GM12878 (cell line): ENCODE results near the gene ASB10. TPM values are rescaled to one million over a fixed set of nuclear protein-coding genes. Genes with fewer than 3 reads are reported as not detected.

Experiments used
- ATAC-seq: fragments of 200-7000 bp; cut with Tn5 transposase; 3 replicates; pipeline ENCODE4 v1.9.1; 2020; ENCODE audit warnings: mild to moderate bottlenecking, moderate library complexity
- BruUV-seq: library from RNA; stranded (reverse); fragments of 400-500 nt; replicated peaks from 2 replicates; lab custom pipeline; 2021; lab: Mats Ljungman, UMichigan
- CTCF ChIA-PET: fragments of 300-600 bp; sonication (Branson Sonifier 250); formaldehyde crosslinking; extraction: SDS; loops from one replicate; lab custom pipeline; 2021; ENCODE audit warnings: inconsistent platforms; lab: Yijun Ruan, JAX
- POLR2A ChIA-PET: fragments of 350-600 bp; formaldehyde crosslinking; extraction: SDS; loops from one replicate; lab custom pipeline; 2021; ENCODE audit warnings: inconsistent platforms; lab: Charles Lee
- RAD21 ChIA-PET: fragments of 300-600 bp; sonication (Branson Sonifier 250); formaldehyde crosslinking; loops from one replicate; lab custom pipeline; 2023; ENCODE audit warnings: antibody characterized with exemption; ENCODE audit not compliant: unreplicated experiment; lab: Charles Lee
- SMC1A ChIA-PET: fragments of 300-600 bp; sonication (Branson Sonifier 250); formaldehyde crosslinking; loops from one replicate; lab custom pipeline; 2023; ENCODE audit not compliant: unreplicated experiment, uncharacterized antibody; lab: Charles Lee
- DNase-seq: peaks from one replicate; pipeline ENCODE4 v3.0.0-alpha.2; 2011; ENCODE audit warnings: low read depth, low spot score
- FAIRE-seq: peaks from 3 replicates; lab custom pipeline; 2011; peaks lifted over from hg19 to GRCh38; lab: Jason Lieb, UNC
- H2AFZ ChIP-seq: 2 replicates; pipeline ENCODE4 v1.6.0; 2011; ENCODE audit warnings: low read depth, low read length, control low read depth; ENCODE audit not compliant: control insufficient read depth
- H3K27ac ChIP-seq: 2 replicates; pipeline ENCODE4 v1.5.1; 2011; ENCODE audit warnings: control low read depth; ENCODE audit not compliant: control insufficient read depth, insufficient read depth
- H3K27me3 ChIP-seq, 2 experiments: replicated peaks in 1 of 2; 2 replicates each; pipeline versions ENCODE4 v1.6.0 to v1.6.1; 2011; ENCODE audit warnings: low read length in 1 of 2; ENCODE audit not compliant: control insufficient read depth in 2 of 2, insufficient read depth in 2 of 2
- H3K36me3 ChIP-seq, 2 experiments: 2 replicates each; pipeline ENCODE4 v1.5.1; 2011; ENCODE audit warnings: low read length in 1 of 2; ENCODE audit not compliant: control insufficient read depth in 2 of 2, insufficient read depth in 2 of 2
- H3K4me1 ChIP-seq: 2 replicates; pipeline ENCODE4 v1.6.1; 2011; ENCODE audit warnings: mild to moderate bottlenecking, low read length, moderate library complexity, mixed read lengths; ENCODE audit not compliant: control insufficient read depth, insufficient read depth
- H3K4me2 ChIP-seq: 2 replicates; pipeline ENCODE4 v1.6.0; 2011; ENCODE audit warnings: control low read depth; ENCODE audit not compliant: control insufficient read depth, insufficient read depth
- H3K4me3 ChIP-seq: fragments of 200-600 bp; sonication (generic); 2 replicates; pipeline ENCODE4 v1.5.1; 2016
- H3K79me2 ChIP-seq: 2 replicates; pipeline ENCODE4 v1.6.0; 2011; ENCODE audit warnings: low read length; ENCODE audit not compliant: control insufficient read depth, insufficient read depth
- H3K9ac ChIP-seq: 2 replicates; pipeline ENCODE4 v1.8.0; 2011; ENCODE audit warnings: low read length, control low read depth, mixed read lengths; ENCODE audit not compliant: control insufficient read depth, insufficient read depth
- H3K9me3 ChIP-seq: replicated peaks from 3 replicates; pipeline ENCODE4 v1.5.1; 2011; ENCODE audit warnings: mild to moderate bottlenecking, low read length; ENCODE audit not compliant: control insufficient read depth, insufficient read depth
- H4K20me1 ChIP-seq: 2 replicates; pipeline ENCODE4 v1.6.0; 2011; ENCODE audit not compliant: control insufficient read depth, insufficient read depth
- E4F1 ChIP-seq: fragments of 450-650 bp; IDR thresholded peaks from 2 replicates; pipeline ENCODE4 v1.6.1; 2018; ENCODE audit warnings: borderline replicate concordance, mild to moderate bottlenecking; ENCODE audit not compliant: partially characterized antibody
- SP1 ChIP-seq: IDR thresholded peaks from one replicate; pipeline ENCODE4 v1.6.1; 2011; ENCODE audit warnings: low read depth, low read length
- YBX1 ChIP-seq: fragments of 450-650 bp; IDR thresholded peaks from 2 replicates; pipeline ENCODE4 v1.6.1; 2016; ENCODE audit warnings: antibody characterized with exemption
- ZSCAN29 ChIP-seq: fragments of 450-650 bp; IDR thresholded peaks from 2 replicates; pipeline ENCODE4 v1.6.1; 2017; ENCODE audit warnings: mild to moderate bottlenecking, moderate library complexity
- WGBS: methylation state at CpG from one replicate; pipeline ENCODE4 v1.1.6; 2016; ENCODE audit warnings: low lambda C conversion rate; ENCODE audit not compliant: insufficient replicate concordance, insufficient coverage; ENCODE audit errors: missing lambda C conversion rate; 5-methylcytosine and 5-hydroxymethylcytosine counted together
- in situ Hi-C: fragments of 300-500 bp; cut with MboI; formaldehyde crosslinking; loops from 9 replicates; pipeline ENCODE4 v1.14.3; 2018; ENCODE audit warnings: mixed read lengths
- intact Hi-C: fragments of 100-400 bp; cut with micrococcal nuclease; formaldehyde crosslinking; loops from one replicate; pipeline ENCODE4 v1.14.2; 2022; ENCODE audit not compliant: unreplicated experiment
- polyA plus RNA-seq, 11 experiments: library from polyadenylated mRNA; depleted of rRNA in 4 of 11; unstranded in 6 of 11; stranded (reverse) in 5 of 11; fragments of >200 nt; fragmentation: Nextera tagmentation in 4 of 11; fragmentation: Illumina TruSeq in 1 of 11; extraction: Ambion mirVana in 4 of 11; extraction: Trizol in 1 of 11; gene quantifications; 1 replicate in 1 of 11; 2 replicates in 10 of 11; pipeline versions ENCODE4 v1.2.1 to v1.2.3, GENCODE V29; 2011 to 2016; ENCODE audit warnings: inconsistent platforms in 2 of 11, missing spikeins in 2 of 11, low read depth in 1 of 11
- total RNA-seq, 4 experiments: library from RNA; depleted of rRNA in 3 of 4; stranded (reverse); fragments of >200 nt in 3 of 4; fragmentation: Illumina TruSeq in 1 of 4; extraction: Trizol in 1 of 4; gene quantifications; 2 replicates each; pipeline versions ENCODE4 v1.2.1 to v1.2.3, GENCODE V29; 2013 to 2021
- TF ChIP-seq, protein P1 (sequence below): IDR thresholded peaks from 2 replicates; pipeline ENCODE4 v1.6.1; 2012; ENCODE audit warnings: mild to moderate bottlenecking, low read depth, low read length

The ASB10 gene
- total and polyA plus RNA-seq, 10 of the 15 experiments (the other 5 are each of a cell fraction or from before 2014, with no cell fraction given), result not detected

- POLR2A ChIA-PET, result no interaction called here
- Histone ChIP-seq H3K4me3 (no peak overlapping the region), H3K79me2 (no peaks in the 10 kb centered on the region), H3K9me3 (no peaks in the 10 kb centered on the region), H3K9ac (no peak overlapping the region), H2AFZ (no peak overlapping the region), H3K4me1 (no peaks in the 10 kb centered on the region), H3K4me2 (no peak overlapping the region), H3K27ac (no peak overlapping the region), H3K27me3 (peaks cover 1 to 2% of the 10 kb centered on the region in 2 experiments; a peak in 2 of 4 replicates), H3K36me3 (no peaks in the 10 kb centered on the region; a peak in 1 of 4 replicates), H4K20me1 (no peaks in the 10 kb centered on the region)
- intact Hi-C loops (no loop called here), in situ Hi-C loops (no loop called here)
- CTCF ChIA-PET, result interaction anchor here (2.0 kb wide), 1 partner anchor 36 kb away, joined by 7 read pairs; no protein-coding TSS in a partner anchor
- 61% methylated on average over 9 of the region's 9 CpGs for WGBS
- ATAC-seq (no peak), DNase-seq (no peak), FAIRE-seq (no peak)
- TF ChIP-seq E4F1, result no peak
- no TSS peak for BruUV-seq
- RAD21 ChIA-PET, result no interaction called here
- SMC1A ChIA-PET, result no interaction called here
Measured at GRCh38 chr7:151208253-151208862, 21.3 kb upstream of the ASB10 start.

- BruUV-seq, result no TSS peak
- Histone ChIP-seq H3K9ac (no peak overlapping the region), H3K36me3 (no peaks in the 10 kb centered on the region), H3K9me3 (no peaks in the 10 kb centered on the region), H3K4me2 (no peak overlapping the region), H3K4me3 (no peak overlapping the region), H3K27ac (no peak overlapping the region), H3K79me2 (no peaks in the 10 kb centered on the region), H3K4me1 (no peaks in the 10 kb centered on the region), H2AFZ (no peak overlapping the region), H4K20me1 (no peaks in the 10 kb centered on the region), H3K27me3 (peaks cover 1 to 2% of the 10 kb centered on the region in 2 experiments; a peak in 3 of 4 replicates)
- ChIA-PET POLR2A (interaction anchor here (1.5 kb wide), 1 partner anchor 19 kb away, joined by 6 read pairs; the partner anchor contains the start of gene ABCF2), RAD21 (no interaction called here), SMC1A (no interaction called here), CTCF (interaction anchor here (0.8 to 2.0 kb wide), 2 partner anchors 9 to 36 kb away, joined by 3 to 7 read pairs; no protein-coding TSS in a partner anchor)
- in situ Hi-C loops, result no loop called here
- intact Hi-C loops, result no loop called here
- 73% methylated on average over 12 of the region's 12 CpGs for WGBS
- FAIRE-seq, result no peak
- DNase-seq, result no peak
- ATAC-seq, result no peak
- TF ChIP-seq ZSCAN29, result no peak
- TF ChIP-seq, protein P1, sequence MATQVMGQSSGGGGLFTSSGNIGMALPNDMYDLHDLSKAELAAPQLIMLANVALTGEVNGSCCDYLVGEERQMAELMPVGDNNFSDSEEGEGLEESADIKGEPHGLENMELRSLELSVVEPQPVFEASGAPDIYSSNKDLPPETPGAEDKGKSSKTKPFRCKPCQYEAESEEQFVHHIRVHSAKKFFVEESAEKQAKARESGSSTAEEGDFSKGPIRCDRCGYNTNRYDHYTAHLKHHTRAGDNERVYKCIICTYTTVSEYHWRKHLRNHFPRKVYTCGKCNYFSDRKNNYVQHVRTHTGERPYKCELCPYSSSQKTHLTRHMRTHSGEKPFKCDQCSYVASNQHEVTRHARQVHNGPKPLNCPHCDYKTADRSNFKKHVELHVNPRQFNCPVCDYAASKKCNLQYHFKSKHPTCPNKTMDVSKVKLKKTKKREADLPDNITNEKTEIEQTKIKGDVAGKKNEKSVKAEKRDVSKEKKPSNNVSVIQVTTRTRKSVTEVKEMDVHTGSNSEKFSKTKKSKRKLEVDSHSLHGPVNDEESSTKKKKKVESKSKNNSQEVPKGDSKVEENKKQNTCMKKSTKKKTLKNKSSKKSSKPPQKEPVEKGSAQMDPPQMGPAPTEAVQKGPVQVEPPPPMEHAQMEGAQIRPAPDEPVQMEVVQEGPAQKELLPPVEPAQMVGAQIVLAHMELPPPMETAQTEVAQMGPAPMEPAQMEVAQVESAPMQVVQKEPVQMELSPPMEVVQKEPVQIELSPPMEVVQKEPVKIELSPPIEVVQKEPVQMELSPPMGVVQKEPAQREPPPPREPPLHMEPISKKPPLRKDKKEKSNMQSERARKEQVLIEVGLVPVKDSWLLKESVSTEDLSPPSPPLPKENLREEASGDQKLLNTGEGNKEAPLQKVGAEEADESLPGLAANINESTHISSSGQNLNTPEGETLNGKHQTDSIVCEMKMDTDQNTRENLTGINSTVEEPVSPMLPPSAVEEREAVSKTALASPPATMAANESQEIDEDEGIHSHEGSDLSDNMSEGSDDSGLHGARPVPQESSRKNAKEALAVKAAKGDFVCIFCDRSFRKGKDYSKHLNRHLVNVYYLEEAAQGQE, result no peak
- TF ChIP-seq YBX1, result no peak
- no peak for TF ChIP-seq SP1
Measured at GRCh38 chr7:151207804-151208203, 20.8 kb upstream of the ASB10 start.
